ENCODE measurements around the gene FSIP1.

FSIP1 gene

DNA sequence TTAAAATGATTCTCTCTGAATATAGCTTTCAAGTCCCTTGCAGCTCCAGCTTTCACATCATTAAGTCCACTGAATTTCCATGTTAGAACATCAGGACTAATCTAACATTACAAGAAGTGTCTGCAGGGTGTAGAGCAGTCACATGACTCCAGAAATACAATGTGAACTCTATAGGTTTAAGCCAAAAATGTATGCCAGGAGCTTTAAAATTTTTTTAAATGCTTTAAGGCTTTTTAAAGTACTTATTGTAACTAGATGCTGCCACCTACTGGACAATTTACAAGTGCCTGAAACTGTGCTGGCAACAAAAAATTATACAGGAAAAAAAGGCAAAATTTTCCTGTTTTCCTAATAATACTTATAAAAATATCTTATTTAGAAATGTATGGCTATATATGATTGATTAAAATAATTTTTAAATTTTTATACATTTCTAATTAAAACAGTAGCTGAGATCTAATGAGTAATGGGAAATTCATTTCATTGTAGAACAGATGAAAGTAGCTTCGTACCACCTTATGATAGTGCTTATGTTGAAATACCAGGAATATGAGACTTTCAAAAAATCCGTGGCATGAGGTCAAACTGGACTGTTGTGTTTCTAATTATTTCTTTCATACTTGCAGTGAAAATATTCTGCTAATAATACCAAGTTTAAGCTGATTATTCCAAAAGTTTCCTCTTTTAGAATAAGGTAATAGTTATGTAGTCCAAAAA, 25.7 kb downstream of the FSIP1 start:
- H3K4me3 ChIP-seq (ENCODE audit: control insufficient read depth, low read depth, low read length) = no peak overlapping the region
- peak; percentile 55 for DNase-seq (ENCODE audit: low read depth)
- TF ChIP-seq, protein P1, sequence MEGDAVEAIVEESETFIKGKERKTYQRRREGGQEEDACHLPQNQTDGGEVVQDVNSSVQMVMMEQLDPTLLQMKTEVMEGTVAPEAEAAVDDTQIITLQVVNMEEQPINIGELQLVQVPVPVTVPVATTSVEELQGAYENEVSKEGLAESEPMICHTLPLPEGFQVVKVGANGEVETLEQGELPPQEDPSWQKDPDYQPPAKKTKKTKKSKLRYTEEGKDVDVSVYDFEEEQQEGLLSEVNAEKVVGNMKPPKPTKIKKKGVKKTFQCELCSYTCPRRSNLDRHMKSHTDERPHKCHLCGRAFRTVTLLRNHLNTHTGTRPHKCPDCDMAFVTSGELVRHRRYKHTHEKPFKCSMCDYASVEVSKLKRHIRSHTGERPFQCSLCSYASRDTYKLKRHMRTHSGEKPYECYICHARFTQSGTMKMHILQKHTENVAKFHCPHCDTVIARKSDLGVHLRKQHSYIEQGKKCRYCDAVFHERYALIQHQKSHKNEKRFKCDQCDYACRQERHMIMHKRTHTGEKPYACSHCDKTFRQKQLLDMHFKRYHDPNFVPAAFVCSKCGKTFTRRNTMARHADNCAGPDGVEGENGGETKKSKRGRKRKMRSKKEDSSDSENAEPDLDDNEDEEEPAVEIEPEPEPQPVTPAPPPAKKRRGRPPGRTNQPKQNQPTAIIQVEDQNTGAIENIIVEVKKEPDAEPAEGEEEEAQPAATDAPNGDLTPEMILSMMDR (IDR thresholded peaks at IDR 0.05; ENCODE audit: control insufficient read depth, insufficient read depth, low read depth, low read length, missing control alignments) = peak; percentile 63

DNA sequence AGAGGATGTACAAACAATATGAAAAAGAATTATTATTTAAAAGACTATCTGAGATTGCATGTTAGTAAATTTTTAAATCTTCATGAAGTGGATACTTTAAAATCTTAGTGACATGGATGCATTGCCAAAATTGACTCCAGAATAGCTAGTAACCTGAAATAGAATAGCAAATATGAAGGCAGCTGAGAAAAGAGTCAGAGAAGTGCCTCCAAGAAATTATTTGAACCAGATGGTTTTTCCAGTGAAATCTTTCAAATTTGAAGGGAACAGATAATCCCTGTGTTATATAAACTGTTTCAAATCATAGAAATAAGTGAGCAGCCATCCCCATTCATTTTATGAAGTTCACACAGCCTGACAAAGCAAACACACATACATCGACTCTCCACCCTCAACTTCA, 29.6 kb downstream of the FSIP1 start:
- TF ChIP-seq, protein P1 (IDR thresholded peaks at IDR 0.05; ENCODE audit: control insufficient read depth, insufficient read depth, low read depth, low read length, missing control alignments) = no peak
- no peak overlapping the region for H3K4me3 ChIP-seq (ENCODE audit: control insufficient read depth, low read depth, low read length)
- no peak for DNase-seq (ENCODE audit: low read depth)

DNA sequence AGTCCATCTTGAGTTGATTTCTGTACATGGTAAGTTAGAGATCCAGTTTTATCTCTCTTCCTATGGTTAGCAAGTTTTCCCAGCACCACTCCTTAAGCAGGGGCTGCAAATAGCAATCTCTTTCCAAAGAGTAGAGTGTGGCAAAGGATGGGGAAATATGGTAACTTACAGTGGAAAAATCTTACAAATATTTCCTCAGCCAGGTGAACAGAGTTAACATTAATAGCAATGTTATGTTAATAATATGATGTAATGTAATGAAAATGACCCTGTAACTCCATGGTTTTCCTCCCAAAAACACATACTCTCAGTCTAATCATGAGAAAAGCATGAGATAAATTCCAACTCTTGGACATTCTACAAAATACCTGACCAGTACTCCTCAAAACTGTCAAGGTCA, 30.4 kb downstream of the FSIP1 start:
- TF ChIP-seq, protein P1 (IDR thresholded peaks at IDR 0.05; ENCODE audit: control insufficient read depth, insufficient read depth, low read depth, low read length, missing control alignments) = no peak
- DNase-seq (ENCODE audit: low read depth) = no peak
- H3K4me3 ChIP-seq (ENCODE audit: control insufficient read depth, low read depth, low read length) = no peak overlapping the region

- TF ChIP-seq, protein P1 (IDR thresholded peaks at IDR 0.05; ENCODE audit: control insufficient read depth, insufficient read depth, low read depth, low read length, missing control alignments) = no peak
- H3K4me3 ChIP-seq (ENCODE audit: control insufficient read depth, low read depth, low read length) = no peak overlapping the region
- no peak for DNase-seq (ENCODE audit: low read depth)
Observed at GRCh38 chr15:39748276-39748675, 34.4 kb downstream of the FSIP1 start.

DNA sequence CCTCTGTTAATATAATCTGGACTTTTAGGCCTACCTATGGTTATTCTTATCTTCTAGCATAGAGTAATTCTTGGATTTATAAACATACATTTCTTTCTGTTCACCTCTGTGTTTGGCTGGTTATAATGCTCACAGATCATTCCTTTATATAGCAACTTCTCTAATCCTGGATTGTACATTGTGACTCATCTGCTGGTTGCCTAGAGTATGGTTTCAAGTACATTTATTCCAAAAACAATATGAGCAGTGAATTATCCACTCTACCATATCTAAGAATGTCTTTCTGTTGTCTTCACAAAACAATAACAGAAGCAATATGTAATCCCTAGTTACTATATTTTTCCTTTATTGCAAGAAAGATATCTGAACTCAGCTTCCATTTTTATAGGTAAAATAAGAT, 35.3 kb downstream of the FSIP1 start:
- DNase-seq (ENCODE audit: low read depth) = no peak
- TF ChIP-seq, protein P1 (IDR thresholded peaks at IDR 0.05; ENCODE audit: control insufficient read depth, insufficient read depth, low read depth, low read length, missing control alignments) = no peak
- H3K4me3 ChIP-seq (ENCODE audit: control insufficient read depth, low read depth, low read length) = no peak overlapping the region

DNA sequence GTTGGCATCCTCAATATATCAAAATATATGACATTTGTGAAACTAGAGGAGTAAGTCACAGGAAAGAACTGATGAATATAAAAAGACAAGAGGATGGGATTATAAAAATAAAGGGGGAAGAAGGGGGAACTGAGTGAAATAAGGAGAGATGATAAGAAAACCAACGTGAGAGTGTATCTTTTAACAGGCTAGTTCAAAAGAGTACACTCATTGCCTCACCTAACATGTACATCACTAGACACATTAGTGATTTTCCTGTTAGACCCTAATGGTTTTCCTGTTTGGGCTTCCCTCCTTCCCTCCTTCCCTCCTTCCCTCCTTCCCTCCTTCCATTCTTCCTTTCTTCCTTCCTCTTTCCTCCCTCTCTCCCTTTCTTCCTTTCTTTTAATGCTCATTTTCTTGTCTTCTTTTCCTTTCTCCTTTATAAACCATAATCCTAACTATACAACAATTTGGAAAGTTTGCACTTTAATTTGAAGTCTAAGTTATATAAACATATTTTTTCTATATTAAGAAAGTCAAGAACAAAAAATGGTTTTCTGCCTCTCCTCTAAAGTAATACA, 35.8 kb downstream of the FSIP1 start:
- H3K4me3 ChIP-seq (ENCODE audit: control insufficient read depth, low read depth, low read length) = no peak overlapping the region
- TF ChIP-seq, protein P1 (IDR thresholded peaks at IDR 0.05; ENCODE audit: control insufficient read depth, insufficient read depth, low read depth, low read length, missing control alignments) = no peak
- no peak for DNase-seq (ENCODE audit: low read depth)
